Vagina (tissue), 2 donors: ENCODE measurements around the gene EPO. TPM values are rescaled to one million over a fixed set of nuclear protein-coding genes. Genes with fewer than 3 reads are reported as not detected.
"Not testable (repeated sequence)": the region's sequence is repeated elsewhere in the genome, so short reads cannot be mapped to it uniquely, and the experiment has no call there.

ENCODE experiments used
- DNase-seq, 2 donors: peaks; one replicate each; pipeline ENCODE4 v3.0.0-alpha.2; 2017; ENCODE audit errors: extremely low spot score in 2 of 2
- H3K27ac ChIP-seq: fragments of 200-600 bp; sonication (generic); one replicate; pipeline ENCODE4 v1.5.1; 2019
- H3K27me3 ChIP-seq: fragments of 200-600 bp; sonication (generic); one replicate; pipeline ENCODE4 v1.5.1; 2019
- H3K36me3 ChIP-seq, 2 donors: fragments of 200-600 bp; sonication (generic); one replicate each; pipeline ENCODE4 v1.5.1; 2017 to 2019
- H3K4me1 ChIP-seq: fragments of 200-600 bp; sonication (generic); one replicate; pipeline ENCODE4 v1.5.1; 2019
- H3K4me3 ChIP-seq, 2 donors: fragments of 200-600 bp; sonication (generic); 1 replicate in 1 of 2; 2 replicates in 1 of 2; pipeline ENCODE4 v1.5.1; 2016 to 2019
- H3K9me3 ChIP-seq: fragments of 200-600 bp; sonication (generic); one replicate; pipeline ENCODE4 v1.5.1; 2019
- CTCF ChIP-seq, 3 experiments: fragments of 450-650 bp in 2 of 3; fragments of 200-600 bp in 1 of 3; sonication (generic) in 1 of 3; IDR thresholded peaks; one replicate each; pipeline ENCODE4 v1.5.1; 2017 to 2019; ENCODE audit warnings: antibody characterized with exemption in 3 of 3, mild to moderate bottlenecking in 2 of 3, moderate library complexity in 2 of 3
- POLR2A ChIP-seq, 2 donors: fragments of 450-650 bp; IDR thresholded peaks; one replicate each; pipeline ENCODE4 v1.6.1; 2017; ENCODE audit warnings: antibody characterized with exemption in 2 of 2, mild to moderate bottlenecking in 2 of 2, moderate library complexity in 2 of 2
- POLR2AphosphoS5 ChIP-seq, 2 donors: sonication (generic); formaldehyde crosslinking; IDR thresholded peaks; one replicate each; pipeline ENCODE4 v1.9.0; 2017; ENCODE audit warnings: antibody characterized with exemption in 2 of 2, mild to moderate bottlenecking in 2 of 2, low read depth in 1 of 2; ENCODE audit not compliant: insufficient read depth in 1 of 2
- intact Hi-C: fragments of 100-400 bp; cut with DNase I; formaldehyde crosslinking; loops from one replicate; pipeline ENCODE4 v1.15.1; 2023
- total RNA-seq: library from RNA; depleted of rRNA; stranded (reverse); fragments of >200 nt; gene quantifications from one replicate; pipeline ENCODE4 v1.2.3, GENCODE V29; 2016

The EPO gene
- total RNA-seq, 1 donor from 2014 or later: not detected

GRCh38 chr7:100694098-100694745 lies 26.0 kb upstream of the EPO start, which contains the start of gene GIGYF1:
Gene GIGYF1, minus strand, starts transcription at chr7:100694250. Its CDS starts 6,012 bp downstream, at chr7:100688238.
- no peak for DNase-seq
- intact Hi-C loops: loop anchor here (5.0 kb wide), 3 partner anchors 92 to 227 kb away; partner anchors contain the start of gene PCOLCE

GRCh38 chr7:100696123-100696521 lies 24.1 kb upstream of the EPO start:
- no peaks in the 10 kb centered on the region for H3K9me3 ChIP-seq
- H3K27ac ChIP-seq: no peak overlapping the region
- H3K27me3 ChIP-seq: no peaks in the 10 kb centered on the region
- intact Hi-C loops: no loop called here
- TF ChIP-seq CTCF (IDR thresholded peaks at IDR 0.05) (no peak), POLR2AphosphoS5 (IDR thresholded peaks at IDR 0.05; ENCODE audit: insufficient read depth in 1 of 2, low read depth in 1 of 2) (no peak), POLR2A (IDR thresholded peaks at IDR 0.05) (no peak)
- no peak overlapping the region for H3K4me3 ChIP-seq
- no peaks in the 10 kb centered on the region for H3K36me3 ChIP-seq
- no peak for DNase-seq
- peaks cover 32% of the 10 kb centered on the region for H3K4me1 ChIP-seq

More at GRCh38 chr7:100694098-100694745, 26.0 kb upstream of the EPO start, which contains the start of gene GIGYF1:
- Histone ChIP-seq H3K27ac (peak within 1 kb of the TSS; percentile 95), H3K9me3 (no peaks in the 10 kb centered on the region), H3K4me1 (peaks cover 51% of the 10 kb centered on the region), H3K36me3 (no peaks in the 10 kb centered on the region), H3K4me3 (peak within 1 kb of the TSS; percentile 91 to 100), H3K27me3 (no peaks in the 10 kb centered on the region)
- no peak for TF ChIP-seq POLR2AphosphoS5 (IDR thresholded peaks at IDR 0.05; ENCODE audit: insufficient read depth in 1 of 2, low read depth in 1 of 2)
- TF ChIP-seq POLR2A (IDR thresholded peaks at IDR 0.05): no peak
- no peak for TF ChIP-seq CTCF (IDR thresholded peaks at IDR 0.05)

- TF ChIP-seq POLR2A (IDR thresholded peaks at IDR 0.05): no peak
- no peak for TF ChIP-seq CTCF (IDR thresholded peaks at IDR 0.05)
- no peak for TF ChIP-seq POLR2AphosphoS5 (IDR thresholded peaks at IDR 0.05; ENCODE audit: insufficient read depth in 1 of 2, low read depth in 1 of 2)
- intact Hi-C loops: no loop called here
- peaks cover 7% of the 10 kb centered on the region for H3K4me1 ChIP-seq
- H3K27me3 ChIP-seq: no peaks in the 10 kb centered on the region
- no peak overlapping the region for H3K4me3 ChIP-seq
- H3K27ac ChIP-seq: no peak overlapping the region
- H3K36me3 ChIP-seq: no peaks in the 10 kb centered on the region
- no peak for DNase-seq
- H3K9me3 ChIP-seq: no peaks in the 10 kb centered on the region
These were observed 21.2 kb upstream of the EPO start for GRCh38 chr7:100699018-100699417.

GRCh38 chr7:100701089-100701488 lies 19.2 kb upstream of the EPO start:
- H3K27ac ChIP-seq, DNase-seq, H3K4me3 ChIP-seq, H3K36me3 ChIP-seq, H3K4me1 ChIP-seq, H3K27me3 ChIP-seq, intact Hi-C loops, H3K9me3 ChIP-seq: not testable (repeated sequence)

GRCh38 chr7:100705320-100705752 lies 14.9 kb upstream of the EPO start:
- no peaks in the 10 kb centered on the region for H3K9me3 ChIP-seq
- TF ChIP-seq POLR2AphosphoS5 (IDR thresholded peaks at IDR 0.05; ENCODE audit: insufficient read depth in 1 of 2, low read depth in 1 of 2): no peak
- TF ChIP-seq POLR2A (IDR thresholded peaks at IDR 0.05): no peak
- TF ChIP-seq CTCF (IDR thresholded peaks at IDR 0.05): peak; percentile 64 to 97 (median 89)
- H3K4me1 ChIP-seq: peaks cover 22% of the 10 kb centered on the region
- intact Hi-C loops: loop anchor here (5.0 kb wide), 1 partner anchor 147 kb away; the partner anchor contains the start of gene SLC12A9
- H3K36me3 ChIP-seq: peaks cover 0 to 4% of the 10 kb centered on the region in 2 donors
- DNase-seq: no peak
- H3K27me3 ChIP-seq: no peaks in the 10 kb centered on the region
- H3K27ac ChIP-seq: peak overlapping the region; percentile 94
- H3K4me3 ChIP-seq: peak overlapping the region; percentile 67 to 90
